ENCODE data around the gene BHMT. TPM values are rescaled to one million over a fixed set of nuclear protein-coding genes. Genes with fewer than 3 reads are reported as not detected.

Gene BHMT
- total RNA-seq, 1 experiment from 2014 or later = 1.2 TPM

DNA sequence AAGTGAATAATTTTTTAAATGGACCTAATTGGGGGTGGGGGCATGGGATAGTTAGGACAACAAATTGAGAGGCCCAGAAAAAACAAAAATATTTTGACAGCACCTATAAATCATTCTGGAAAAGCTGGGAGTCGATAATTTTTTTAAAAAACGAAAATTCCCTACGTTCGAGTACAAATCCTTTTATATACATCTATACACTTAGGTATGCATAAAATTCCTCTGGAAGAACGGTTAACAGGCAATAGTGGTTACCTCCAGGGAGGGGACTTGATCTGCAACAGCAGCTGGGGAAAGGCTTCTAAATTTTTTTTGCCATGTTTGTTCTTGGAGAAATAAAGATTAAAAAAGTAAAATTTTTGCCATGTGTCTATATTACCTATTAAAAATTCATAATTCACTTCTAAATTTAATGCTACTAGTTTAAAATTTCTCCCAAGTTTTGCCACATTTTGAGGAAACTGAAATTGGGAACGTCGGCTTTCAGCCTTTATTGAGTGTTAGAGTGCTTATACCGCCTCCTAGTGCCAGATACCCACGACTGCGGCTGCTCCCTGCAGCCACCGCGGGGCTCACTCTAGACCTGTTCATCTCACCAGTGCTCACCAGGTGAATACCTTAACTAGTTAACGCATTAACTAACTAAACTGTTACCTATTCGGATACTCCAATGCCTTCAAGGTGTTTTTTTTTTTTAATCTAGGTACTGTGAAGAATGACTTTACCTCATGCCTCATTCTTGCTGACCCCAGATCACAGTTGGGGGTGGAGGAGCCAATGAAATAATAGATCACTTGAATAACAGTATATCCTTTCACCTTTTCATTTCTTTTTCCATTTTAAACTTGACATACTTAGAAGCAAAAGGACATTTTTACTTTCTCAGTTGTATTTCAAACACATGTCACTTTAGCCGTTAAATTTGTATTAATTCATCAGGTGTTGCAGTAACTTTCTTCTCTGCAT is 1.8 kb upstream of the BHMT start:
- ChIA-PET POLR2A (no interaction called here), CTCF (interaction anchor here (0.5 to 1.6 kb wide), 5 partner anchors 23 to 499 kb away, joined by 3 to 15 read pairs (median 10); no protein-coding TSS in a partner anchor)
- Mint-ChIP-seq H3K27me3 (ENCODE audit: low read depth) (peaks cover 47% of the 10 kb centered on the region), H3K4me1 (peaks cover 8% of the 10 kb centered on the region; the same call in 1 of the 2 replicates), H3K36me3 (no peaks in the 10 kb centered on the region), H3K27ac (no peak overlapping the region), H3K9me3 (no peaks in the 10 kb centered on the region), H3K4me3 (no peak overlapping the region)
- TF ChIP-seq, protein P1, sequence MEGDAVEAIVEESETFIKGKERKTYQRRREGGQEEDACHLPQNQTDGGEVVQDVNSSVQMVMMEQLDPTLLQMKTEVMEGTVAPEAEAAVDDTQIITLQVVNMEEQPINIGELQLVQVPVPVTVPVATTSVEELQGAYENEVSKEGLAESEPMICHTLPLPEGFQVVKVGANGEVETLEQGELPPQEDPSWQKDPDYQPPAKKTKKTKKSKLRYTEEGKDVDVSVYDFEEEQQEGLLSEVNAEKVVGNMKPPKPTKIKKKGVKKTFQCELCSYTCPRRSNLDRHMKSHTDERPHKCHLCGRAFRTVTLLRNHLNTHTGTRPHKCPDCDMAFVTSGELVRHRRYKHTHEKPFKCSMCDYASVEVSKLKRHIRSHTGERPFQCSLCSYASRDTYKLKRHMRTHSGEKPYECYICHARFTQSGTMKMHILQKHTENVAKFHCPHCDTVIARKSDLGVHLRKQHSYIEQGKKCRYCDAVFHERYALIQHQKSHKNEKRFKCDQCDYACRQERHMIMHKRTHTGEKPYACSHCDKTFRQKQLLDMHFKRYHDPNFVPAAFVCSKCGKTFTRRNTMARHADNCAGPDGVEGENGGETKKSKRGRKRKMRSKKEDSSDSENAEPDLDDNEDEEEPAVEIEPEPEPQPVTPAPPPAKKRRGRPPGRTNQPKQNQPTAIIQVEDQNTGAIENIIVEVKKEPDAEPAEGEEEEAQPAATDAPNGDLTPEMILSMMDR (IDR thresholded peaks at IDR 0.05) = peak; percentile 52; the same call in 1 of the 2 replicates
- no peak for TF ChIP-seq FOXJ3 (CRISPR knock-in tag; IDR thresholded peaks at IDR 0.05; ENCODE audit: borderline replicate concordance)
- TF ChIP-seq, protein P2, sequence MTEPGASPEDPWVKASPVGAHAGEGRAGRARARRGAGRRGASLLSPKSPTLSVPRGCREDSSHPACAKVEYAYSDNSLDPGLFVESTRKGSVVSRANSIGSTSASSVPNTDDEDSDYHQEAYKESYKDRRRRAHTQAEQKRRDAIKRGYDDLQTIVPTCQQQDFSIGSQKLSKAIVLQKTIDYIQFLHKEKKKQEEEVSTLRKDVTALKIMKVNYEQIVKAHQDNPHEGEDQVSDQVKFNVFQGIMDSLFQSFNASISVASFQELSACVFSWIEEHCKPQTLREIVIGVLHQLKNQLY (CRISPR knock-in tag; IDR thresholded peaks at IDR 0.05) = no peak
- TF ChIP-seq, protein P3, sequence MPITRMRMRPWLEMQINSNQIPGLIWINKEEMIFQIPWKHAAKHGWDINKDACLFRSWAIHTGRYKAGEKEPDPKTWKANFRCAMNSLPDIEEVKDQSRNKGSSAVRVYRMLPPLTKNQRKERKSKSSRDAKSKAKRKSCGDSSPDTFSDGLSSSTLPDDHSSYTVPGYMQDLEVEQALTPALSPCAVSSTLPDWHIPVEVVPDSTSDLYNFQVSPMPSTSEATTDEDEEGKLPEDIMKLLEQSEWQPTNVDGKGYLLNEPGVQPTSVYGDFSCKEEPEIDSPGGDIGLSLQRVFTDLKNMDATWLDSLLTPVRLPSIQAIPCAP (CRISPR knock-in tag; IDR thresholded peaks at IDR 0.05) = no peak
- TF ChIP-seq, protein P4, sequence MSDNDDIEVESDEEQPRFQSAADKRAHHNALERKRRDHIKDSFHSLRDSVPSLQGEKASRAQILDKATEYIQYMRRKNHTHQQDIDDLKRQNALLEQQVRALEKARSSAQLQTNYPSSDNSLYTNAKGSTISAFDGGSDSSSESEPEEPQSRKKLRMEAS (CRISPR knock-in tag; IDR thresholded peaks at IDR 0.05) = no peak
- peak; percentile 64 for DNase-seq (ENCODE audit: low spot score)
- peak; percentile 71 for ATAC-seq

DNA sequence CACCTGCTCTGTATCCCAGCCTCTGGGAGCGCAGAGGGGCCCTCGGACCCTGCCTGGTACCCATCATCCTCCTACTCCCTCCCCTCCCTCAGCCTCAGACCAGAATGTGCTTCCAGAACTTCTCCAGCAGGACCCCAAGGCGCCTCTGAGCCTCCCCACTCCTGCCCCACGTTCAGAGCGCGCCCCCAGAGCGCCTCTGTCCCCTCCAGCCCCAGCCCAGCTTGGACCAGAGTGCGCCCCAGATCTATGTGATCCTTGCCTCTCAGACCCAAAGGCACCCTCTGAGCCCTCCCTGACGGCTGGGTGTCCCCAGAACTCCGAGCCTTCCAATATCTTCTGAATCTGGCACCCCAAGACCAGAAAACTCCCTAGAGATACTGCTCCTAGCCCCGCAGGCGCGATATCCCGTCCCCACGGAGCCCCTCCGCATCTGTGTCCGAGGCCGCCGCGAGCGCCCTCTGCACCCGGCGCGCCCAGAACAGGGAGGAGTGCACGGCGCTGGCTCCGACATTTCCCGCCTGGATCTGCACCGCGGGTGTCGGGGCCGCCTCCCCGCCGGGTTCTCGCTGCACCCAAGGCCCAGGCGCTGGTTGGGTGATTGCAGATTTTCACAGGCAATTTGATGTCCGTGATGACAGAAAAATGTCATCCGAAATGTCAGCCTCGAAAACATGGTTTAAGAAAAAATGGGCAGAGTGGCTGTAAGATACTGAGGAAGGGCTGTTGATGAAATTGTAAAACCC is 522 bp downstream of the BHMT start:
- Mint-ChIP-seq H3K4me3 (peak overlapping the region; percentile 81), H3K27me3 (ENCODE audit: low read depth) (peaks cover 51% of the 10 kb centered on the region), H3K9me3 (no peaks in the 10 kb centered on the region), H3K27ac (no peak overlapping the region), H3K4me1 (peaks cover 8% of the 10 kb centered on the region; the same call in 1 of the 2 replicates), H3K36me3 (no peaks in the 10 kb centered on the region)
- TF ChIP-seq ZNF423 (CRISPR knock-in tag; IDR thresholded peaks at IDR 0.05) = peak; percentile 53; the same call in 1 of the 2 replicates
- peak; percentile 49; the same call in 1 of the 2 replicates for TF ChIP-seq MYBL2 (CRISPR knock-in tag; IDR thresholded peaks at IDR 0.05)
- TF ChIP-seq, protein P5, sequence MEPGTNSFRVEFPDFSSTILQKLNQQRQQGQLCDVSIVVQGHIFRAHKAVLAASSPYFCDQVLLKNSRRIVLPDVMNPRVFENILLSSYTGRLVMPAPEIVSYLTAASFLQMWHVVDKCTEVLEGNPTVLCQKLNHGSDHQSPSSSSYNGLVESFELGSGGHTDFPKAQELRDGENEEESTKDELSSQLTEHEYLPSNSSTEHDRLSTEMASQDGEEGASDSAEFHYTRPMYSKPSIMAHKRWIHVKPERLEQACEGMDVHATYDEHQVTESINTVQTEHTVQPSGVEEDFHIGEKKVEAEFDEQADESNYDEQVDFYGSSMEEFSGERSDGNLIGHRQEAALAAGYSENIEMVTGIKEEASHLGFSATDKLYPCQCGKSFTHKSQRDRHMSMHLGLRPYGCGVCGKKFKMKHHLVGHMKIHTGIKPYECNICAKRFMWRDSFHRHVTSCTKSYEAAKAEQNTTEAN (CRISPR knock-in tag; IDR thresholded peaks at IDR 0.05) = 0 out of 2 replicates have a peak, but pooled peaks have one; percentile 26
- TF ChIP-seq FOXP1 (CRISPR knock-in tag; IDR thresholded peaks at IDR 0.05; ENCODE audit: borderline replicate concordance) = peak; percentile 58; the same call in 1 of the 2 replicates
- no peak for TF ChIP-seq SMAD4 (CRISPR knock-in tag; IDR thresholded peaks at IDR 0.05)
- no peak for TF ChIP-seq OVOL2 (CRISPR knock-in tag; IDR thresholded peaks at IDR 0.05; ENCODE audit: borderline replicate concordance)
- TF ChIP-seq, protein P6, sequence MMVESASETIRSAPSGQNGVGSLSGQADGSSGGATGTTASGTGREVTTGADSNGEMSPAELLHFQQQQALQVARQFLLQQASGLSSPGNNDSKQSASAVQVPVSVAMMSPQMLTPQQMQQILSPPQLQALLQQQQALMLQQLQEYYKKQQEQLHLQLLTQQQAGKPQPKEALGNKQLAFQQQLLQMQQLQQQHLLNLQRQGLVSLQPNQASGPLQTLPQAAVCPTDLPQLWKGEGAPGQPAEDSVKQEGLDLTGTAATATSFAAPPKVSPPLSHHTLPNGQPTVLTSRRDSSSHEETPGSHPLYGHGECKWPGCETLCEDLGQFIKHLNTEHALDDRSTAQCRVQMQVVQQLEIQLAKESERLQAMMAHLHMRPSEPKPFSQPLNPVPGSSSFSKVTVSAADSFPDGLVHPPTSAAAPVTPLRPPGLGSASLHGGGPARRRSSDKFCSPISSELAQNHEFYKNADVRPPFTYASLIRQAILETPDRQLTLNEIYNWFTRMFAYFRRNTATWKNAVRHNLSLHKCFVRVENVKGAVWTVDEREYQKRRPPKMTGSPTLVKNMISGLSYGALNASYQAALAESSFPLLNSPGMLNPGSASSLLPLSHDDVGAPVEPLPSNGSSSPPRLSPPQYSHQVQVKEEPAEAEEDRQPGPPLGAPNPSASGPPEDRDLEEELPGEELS (CRISPR knock-in tag; IDR thresholded peaks at IDR 0.05) = 0 out of 2 replicates have a peak, but pooled peaks have one; percentile 0
- 0 out of 2 replicates have a peak, but pooled peaks have one; percentile 11 for TF ChIP-seq NFE2L1 (CRISPR knock-in tag; IDR thresholded peaks at IDR 0.05)
- POLR2A ChIA-PET = no interaction called here
- DNase-seq (ENCODE audit: low spot score) = peak; percentile 44
- CTCF ChIA-PET = interaction anchor here (1.4 to 1.5 kb wide), 2 partner anchors 21 to 87 kb away, joined by 3 to 7 read pairs; no protein-coding TSS in a partner anchor
- ATAC-seq = peak; percentile 72

All from WTC11 (cell line).